Superior temporal gyrus (tissue), 1 donor: ENCODE results near the gene SLC49A3.
"Not testable (repeated sequence)": the region's sequence is repeated elsewhere in the genome, so short reads cannot be mapped to it uniquely, and the experiment has no call there.

ENCODE experiments used
- DNase-seq: peaks from one replicate; pipeline ENCODE4 v3.0.0-alpha.2; 2016; ENCODE audit errors: extremely low spot score

Gene SLC49A3

DNA sequence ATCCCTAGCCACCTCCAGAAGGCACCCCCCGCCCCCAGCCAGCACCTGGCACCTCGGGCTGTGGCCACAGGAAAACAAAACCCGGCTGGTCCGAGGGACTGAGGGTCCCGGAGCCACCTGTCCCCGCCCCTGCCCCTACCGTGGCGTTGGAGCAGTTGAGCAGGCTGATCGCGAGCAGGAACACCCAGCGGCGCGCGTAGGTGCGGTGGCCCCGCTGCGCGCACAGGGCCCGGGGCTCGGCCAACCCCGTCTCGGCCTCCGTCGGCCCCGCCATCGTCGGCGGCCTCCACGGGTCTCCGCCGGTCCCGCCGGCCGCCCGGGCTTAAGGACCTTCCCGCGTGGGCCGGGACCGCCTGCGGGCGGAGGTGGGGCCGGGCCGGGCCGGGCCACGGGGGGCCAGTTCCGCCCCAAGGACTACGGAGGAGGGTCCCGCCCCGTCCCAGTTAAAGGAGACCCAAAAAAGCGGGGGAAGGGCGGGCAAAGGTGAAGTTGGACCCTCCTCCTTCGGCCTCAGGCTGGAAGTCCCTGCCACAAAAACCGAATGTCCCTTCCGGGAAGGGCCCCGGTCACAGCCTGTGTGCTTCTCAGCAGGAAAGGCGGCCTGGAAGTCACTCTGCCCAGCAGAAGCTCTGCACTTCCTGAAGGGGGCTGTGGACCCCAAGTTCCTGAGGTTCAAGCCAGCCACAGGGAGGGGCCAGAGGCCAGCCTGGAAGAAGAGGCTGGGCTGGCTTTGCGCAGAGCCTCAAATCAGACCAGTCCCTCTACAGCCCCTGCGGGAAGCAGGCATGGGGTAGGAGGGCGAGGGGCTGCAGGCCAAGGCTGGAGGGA, at the start of gene SLC49A3:
Gene SLC49A3 (minus strand): TSS at position 298 of the 828 bp plus-strand sequence. CDS start 24 bp downstream, at position 274.
- no peak for DNase-seq

DNA sequence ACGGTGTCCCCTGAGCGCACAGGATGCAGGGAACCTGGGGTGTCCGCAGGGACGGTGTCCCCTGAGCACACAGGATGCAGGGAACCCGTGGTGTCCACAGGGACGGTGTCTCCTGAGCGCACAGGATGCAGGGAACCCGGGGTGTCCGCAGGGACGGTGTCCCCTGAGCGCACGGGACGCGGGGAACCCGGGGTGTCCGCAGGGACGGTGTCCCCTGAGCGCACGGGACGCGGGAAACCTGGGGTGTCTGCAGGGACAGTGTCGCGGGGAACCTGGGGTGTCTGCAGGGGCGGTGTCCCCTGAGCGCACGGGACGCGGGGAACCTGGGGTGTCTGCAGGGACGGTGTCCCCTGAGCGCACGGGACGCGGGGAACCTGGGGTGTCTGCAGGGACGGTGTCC, 47.6 kb upstream of the SLC49A3 start:
- not testable (repeated sequence) for DNase-seq

- DNase-seq, result no peak
Measured at GRCh38 chr4:735583-735982, 46.6 kb upstream of the SLC49A3 start.

DNA sequence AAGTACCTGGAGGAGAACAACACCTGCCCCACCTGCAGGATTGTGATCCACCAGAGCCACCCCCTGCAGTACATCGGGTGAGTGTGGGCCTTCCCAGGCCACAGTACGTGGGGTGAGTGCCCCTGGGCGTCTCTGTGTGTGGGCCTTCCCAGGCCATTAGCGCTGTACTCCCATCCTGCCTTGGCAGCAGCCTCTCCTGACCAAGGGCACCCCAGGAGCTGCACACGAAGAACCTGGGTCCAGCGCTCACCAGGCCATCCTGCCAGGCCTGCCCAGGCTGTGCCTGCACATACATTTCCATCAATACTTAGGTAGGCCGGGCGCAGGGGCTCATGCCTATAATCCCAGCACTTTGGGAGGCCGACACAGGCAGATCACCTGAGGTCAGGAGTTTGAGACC, 46.0 kb upstream of the SLC49A3 start:
- no peak for DNase-seq

GRCh38 chr4:734075-734474, 45.1 kb upstream of the SLC49A3 start:
- no peak for DNase-seq

DNA sequence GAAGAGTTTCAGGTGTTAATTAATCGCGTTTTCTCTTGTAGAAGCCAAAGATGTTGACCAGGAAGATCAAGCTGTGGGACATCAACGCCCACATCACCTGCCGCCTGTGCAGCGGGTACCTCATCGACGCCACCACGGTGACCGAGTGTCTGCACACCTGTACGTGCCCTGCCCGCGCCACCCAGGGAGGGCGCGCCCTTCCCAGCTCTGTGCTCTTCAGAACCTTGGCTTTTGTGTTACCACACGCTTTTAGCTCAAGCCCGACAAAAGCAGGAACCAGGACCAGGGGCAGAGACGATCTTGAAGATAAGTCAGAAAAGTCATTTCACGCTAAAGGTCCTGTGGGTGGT, 44.7 kb upstream of the SLC49A3 start:
- no peak for DNase-seq

DNA sequence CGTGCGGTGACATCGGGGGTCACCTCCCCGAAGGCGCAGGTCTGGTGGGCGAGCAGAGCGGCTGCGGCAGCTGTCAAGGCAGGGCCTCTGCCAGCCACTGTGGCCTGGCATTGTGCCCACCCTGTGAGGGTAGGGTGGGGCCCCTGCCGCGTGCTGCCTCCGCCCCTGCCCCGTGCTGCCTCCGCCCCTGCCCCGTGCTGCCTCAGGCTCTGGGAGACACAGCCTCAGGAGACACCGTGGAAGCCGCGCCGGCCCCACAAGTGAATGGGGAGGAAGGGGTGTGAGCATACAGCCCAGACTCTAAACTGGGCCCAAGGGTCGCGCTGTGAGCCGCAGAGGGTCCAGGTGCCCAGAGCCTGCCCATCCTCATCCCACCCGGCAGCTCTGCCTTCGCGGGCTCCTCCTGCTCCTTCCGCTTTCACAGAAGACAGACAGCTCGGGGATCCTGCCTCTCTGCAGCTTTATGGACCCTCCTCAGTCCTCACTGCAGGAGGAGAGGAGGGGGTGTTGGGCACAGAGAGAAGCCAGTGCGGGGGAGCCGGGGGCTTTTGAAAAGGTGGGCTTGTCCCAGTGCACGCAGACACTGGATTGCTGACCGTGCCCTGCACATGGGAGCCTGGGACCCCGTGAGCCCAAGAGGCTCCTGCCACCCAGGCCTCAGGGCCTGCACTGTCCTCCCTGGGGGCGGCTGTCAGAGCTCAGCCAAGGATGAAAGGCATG, 44.1 kb upstream of the SLC49A3 start:
- no peak for DNase-seq

- no peak for DNase-seq
Measured at GRCh38 chr4:732486-732885, 43.5 kb upstream of the SLC49A3 start.

GRCh38 chr4:731954-732353, 43.0 kb upstream of the SLC49A3 start:
- DNase-seq, result not testable (repeated sequence)

DNA sequence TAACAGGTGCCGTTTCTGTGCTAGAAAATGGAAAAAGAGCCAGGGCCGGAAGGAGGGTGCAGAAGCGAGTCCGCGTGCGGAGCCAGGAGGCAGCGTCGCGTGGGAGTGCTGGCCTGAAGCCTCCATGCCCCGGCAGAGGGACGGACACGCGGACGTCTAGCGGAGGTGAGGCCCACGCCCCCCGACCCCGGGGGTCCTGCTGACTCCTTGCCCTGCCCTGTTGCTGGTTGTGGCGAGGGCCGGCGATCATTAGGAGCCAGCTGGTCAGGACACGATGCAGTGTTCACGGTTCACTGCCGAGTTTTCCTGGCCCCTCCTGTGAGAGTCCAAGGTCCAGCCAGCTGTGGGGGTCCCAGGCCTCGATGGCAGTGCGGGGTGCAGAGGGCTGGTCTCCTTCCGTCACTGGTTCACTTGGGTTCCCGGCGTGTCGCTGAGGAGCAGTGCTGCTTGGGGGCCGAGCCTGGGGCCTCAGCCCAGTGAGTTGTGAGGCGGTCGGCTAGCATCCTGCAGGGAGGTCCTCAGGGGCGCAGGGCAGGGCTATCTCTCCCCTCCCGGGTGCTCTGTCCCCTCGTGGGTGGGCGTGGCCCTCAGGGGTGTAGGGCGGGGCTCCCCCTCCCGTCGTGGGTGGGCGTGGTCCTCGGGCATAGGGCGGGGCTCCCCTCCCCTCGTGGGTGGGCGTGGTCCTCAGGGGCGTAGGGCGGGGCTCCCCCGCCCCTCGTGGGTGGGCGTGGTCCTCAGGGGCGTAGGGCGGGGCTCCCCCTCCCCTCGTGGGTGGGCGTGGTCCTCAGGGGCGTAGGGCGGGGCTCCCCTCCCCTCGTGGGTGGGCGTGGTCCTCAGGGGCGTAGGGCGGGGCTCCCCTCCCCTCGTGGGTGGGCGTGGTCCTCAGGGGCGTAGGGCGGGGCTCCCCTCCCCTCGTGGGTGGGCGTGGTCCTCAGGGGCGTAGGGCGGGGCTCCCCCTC, 42.3 kb upstream of the SLC49A3 start:
- not testable (repeated sequence) for DNase-seq

DNA sequence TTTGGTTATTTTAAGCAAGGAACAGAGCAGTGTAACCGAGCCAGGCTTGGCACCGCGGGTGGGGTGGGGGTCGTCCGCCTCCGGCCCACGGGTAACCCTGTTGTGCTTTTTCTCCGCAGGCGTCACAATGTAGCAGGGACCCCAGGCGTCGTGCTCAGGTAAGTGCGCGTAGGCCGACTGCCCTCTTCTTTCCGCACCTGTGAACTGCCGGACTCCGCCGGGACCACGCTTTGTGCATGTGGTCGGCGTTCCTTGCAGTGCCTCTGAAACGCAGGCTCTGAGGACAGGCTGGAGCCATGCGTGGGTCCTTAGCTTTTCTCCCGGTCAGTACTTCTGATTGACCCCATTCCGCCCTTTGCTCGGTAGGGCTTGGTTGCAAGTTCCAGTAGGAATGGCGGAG, 41.6 kb upstream of the SLC49A3 start:
- no peak for DNase-seq

- DNase-seq, result no peak
Measured at GRCh38 chr4:729336-730315, 40.7 kb upstream of the SLC49A3 start.

DNA sequence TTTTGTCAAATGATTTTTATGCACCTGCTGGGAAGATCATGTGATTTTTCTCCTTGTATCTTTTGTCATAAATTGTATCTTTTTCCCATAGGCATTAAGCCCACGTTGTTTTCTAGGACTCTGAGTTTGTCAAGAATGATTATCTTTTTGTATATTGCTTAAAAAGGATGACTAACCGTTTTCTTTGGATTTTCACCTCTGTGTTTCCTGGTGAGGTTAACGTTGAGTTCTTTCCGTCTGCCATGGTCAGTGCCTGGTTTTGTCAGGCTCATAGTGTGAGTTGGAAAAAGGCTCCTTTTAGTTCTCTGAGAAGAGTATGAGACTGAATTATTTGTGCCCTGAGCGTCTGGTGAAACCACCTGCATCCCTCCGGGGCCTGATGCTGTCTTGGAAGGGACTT, 38.6 kb upstream of the SLC49A3 start:
- DNase-seq, result no peak

DNA sequence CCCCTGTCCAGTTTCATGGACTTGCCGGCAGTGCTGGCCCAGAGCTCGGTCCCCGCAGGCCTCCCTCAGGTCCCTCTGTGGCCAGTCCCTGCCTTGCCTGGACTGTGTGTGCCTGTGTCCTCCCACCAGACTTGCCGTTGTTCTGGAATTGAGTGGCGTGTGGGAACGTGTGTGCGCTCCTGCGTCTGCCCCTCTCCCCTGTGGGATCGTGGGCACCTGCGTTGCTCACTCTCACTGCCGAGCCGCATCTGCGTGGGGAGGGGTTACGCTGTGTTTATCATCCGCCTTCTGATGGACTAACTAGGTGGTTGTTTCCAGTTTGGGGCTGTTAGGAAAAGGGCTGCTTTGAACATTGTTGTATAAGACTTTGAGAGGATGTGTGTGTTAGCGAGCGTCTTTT, 37.9 kb upstream of the SLC49A3 start:
- DNase-seq, result no peak

- peak; percentile 26 for DNase-seq
Measured at GRCh38 chr4:726235-726787, 37.4 kb upstream of the SLC49A3 start.

DNA sequence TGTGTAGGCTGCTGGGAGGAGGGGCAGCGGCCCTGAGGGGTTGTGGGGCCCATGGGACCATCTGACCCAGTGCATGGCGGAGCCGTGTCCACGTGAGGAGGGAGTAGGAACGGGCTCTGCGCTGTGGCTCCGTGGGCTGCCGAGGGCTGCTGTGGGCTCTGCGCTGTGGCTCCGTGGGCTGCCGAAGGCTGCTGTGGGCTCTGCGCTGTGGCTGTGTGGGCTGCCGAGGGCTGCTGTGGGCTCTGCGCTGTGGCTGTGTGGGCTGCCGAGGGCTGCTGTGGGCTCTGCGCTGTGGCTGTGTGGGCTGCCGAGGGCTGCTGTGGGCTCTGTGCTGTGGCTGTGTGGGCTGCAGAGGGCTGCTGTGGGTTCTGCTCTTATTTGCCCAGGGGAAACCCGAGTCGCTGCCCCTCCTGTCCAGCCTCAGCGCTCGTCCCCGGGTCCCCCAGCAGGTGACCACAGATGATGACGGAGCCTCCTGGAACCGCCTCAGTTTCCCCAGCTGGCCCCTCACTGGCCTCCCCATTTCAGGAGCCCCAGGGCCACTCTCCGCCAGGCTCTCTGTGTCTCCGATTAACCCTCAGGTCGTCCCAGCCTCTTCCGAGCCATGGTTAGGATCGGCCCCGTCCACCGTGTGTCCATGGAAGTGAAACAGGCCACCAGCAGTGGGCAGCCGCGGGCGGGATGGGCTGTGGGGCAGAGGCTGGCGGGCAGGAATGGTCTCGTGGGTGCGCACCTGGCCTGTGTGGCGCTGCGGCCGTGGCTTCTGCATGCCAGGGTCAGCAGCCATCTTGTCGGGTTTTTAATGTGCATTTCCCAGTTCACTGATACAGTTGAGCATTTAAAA, 36.7 kb upstream of the SLC49A3 start:
- DNase-seq, result no peak

GRCh38 chr4:723751-724530, 35.0 kb upstream of the SLC49A3 start:
- no peak for DNase-seq

DNA sequence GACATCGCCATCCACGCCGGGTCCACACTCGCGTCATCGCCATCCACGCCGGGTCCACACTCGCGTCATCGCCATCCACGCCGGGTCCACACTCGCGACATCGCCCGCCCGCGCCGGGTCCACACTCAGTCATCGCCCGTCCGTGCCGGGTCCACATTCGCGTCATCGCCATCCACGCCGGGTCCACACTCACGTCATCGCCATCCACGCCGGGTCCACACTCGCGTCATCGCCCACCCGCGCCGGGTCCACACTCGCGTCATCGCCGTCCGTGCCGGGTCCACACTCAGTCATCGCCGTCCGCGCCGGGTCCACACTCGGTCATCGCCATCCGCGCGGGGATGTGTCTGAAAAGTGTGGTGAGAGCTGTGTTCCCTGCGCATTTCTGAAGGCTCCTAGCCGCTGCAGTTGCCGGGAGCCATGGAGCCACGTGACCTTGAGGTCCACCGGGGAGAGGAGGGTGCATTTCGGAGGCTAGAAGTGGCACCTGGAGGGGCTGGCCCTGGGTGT, 34.0 kb upstream of the SLC49A3 start:
- no peak for DNase-seq
